Activated T-cell treated with anti-CD3 and anti-CD28 coated beads for 24 hours (primary cell): ENCODE data around the gene RASSF4.

Source experiments
- DNase-seq: peaks from one replicate; pipeline ENCODE4 v3.0.0-alpha.2; 2020; ENCODE audit warnings: low read depth

The RASSF4 gene

DNA sequence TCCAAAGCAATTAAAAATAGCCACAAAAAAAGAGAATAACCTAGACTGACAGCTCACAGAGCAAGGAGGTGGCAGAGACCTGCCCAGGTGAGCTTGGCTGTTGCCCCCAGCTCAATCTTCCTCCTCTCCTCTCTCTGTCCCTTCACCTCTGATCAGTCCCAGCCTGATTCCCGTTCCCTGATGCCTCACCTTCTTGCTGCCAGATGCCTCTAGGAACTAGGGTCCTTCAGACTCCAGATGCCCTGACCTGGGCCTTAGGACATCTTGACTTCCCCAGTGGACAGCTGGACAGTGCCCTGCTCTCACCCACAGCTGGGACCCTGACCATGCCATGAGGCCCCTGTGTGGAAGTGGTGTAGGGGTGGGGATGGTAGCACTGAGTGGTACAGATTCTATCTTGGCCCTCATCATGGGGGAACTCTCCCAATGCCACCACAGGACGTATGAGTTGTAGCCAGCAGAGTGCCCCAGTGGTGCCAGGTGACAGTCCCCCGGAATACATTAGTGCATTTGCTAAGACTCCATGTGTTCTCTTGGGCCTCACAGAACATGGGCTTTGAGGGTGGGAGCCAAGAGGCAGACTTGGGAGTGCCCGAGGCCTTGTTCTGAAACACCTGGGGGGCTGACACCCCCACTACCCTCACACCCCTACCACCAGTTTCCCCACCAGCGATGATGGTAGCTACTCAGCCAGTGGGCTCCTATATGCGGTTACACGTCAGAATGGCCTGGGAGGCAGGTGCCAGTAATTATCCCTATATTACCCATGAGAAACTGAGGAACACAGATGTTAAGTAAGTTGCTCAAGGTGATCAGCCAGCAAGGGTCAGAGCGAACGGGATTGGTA, 17.0 kb downstream of the RASSF4 start:
- no peak for DNase-seq

DNA sequence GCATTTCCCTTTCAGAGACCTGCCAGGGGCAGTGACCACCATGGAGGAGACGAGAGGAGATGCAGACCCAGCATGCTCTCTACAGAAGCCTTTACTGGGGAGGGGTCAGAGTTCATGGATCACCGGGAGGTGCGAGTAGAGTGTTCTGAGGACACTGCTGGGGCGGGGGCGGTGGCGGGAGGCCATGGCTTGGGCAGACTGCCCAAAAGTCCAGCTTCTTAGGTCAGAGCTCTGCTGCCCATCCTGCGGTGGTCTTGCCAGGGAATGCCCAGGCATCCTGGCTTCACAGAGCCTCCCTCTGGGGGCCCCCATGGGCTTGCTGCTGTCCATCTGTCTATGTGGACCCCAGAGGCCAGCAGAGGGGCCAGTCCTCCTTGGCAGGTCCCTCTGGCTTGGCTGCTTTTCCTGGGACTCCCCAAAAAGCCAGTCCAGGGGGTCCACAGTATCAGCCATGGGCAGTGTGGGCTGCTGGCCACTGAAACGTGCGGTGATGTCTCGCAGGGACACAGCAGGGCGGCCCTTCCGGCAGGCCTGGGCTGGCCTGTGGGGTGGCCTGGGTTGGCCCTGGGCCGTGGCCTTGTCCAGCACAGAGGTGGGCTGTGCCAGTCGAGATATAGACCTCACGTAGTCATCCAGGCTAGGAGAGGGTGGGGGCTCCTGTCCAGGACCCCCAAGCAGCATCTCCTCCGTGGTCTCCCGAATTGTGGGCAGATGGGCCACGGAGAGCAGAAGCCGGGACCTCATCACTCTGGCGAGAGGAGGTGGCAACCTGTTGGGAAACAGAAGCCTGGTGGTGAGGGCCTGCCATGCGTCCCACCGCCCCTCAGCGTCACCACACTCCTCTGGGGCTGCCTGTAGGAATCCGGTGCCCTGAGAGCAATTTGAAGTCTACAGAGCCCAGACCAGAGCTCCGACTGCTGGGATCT, 17.9 kb downstream of the RASSF4 start:
- no peak for DNase-seq

DNA sequence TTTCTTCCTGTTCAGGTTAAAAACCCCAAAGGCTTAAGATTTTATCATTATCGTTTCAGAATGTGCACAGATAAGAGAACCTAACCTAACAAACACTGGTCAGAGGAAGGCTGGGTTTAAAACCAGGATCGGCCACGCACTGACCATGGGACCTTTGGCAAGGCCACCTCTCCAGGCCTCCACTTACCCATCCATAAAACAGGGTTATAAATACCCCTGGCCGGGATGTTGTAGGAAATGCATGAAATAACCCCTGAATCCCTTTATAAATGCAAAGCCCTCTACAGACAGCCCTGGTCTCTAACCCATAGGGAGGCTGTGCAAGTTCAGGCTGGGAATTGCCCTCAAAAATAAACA, 18.6 kb downstream of the RASSF4 start:
- no peak for DNase-seq

DNA sequence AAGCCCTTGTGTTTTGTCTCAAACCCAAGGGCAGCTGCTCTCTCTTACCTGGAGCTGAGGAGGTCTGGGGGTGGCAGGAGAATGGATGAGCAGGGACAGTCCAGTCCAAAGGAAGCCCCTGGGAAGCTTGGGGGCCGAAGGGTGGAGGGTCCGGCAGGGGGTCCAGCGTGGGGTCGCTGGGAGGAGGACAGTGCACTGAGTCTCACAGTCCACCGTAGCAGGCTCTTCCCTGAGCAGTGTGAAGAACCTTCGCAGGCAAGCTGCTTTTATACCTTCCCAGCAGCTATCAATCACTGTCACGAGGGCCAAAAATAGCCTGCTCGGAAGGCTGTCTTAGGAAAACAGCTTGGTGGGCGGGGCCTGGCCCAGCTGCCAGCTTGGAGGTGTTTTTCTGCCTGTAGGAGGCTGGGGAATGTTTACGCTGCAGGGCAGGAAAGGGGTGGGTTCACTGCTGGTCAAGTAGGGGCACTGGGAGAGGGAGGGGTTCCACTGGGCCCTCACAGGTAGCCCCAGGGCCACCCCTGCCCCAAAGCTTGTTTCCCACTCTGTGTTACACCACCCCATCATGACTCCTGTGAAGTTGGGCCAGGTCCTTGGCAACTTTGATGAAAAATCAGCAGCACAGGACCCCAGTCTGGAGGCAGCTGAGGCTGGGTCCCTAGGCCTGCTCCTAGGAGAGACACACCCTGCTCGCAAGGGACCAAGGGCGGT, 19.1 kb downstream of the RASSF4 start, which contains the start of gene DEPP1:
Gene DEPP1, minus strand, starts transcription at position 240 of the 711 bp plus-strand sequence. CDS start 779 bp downstream, outside the sequence.
- no peak for DNase-seq

DNA sequence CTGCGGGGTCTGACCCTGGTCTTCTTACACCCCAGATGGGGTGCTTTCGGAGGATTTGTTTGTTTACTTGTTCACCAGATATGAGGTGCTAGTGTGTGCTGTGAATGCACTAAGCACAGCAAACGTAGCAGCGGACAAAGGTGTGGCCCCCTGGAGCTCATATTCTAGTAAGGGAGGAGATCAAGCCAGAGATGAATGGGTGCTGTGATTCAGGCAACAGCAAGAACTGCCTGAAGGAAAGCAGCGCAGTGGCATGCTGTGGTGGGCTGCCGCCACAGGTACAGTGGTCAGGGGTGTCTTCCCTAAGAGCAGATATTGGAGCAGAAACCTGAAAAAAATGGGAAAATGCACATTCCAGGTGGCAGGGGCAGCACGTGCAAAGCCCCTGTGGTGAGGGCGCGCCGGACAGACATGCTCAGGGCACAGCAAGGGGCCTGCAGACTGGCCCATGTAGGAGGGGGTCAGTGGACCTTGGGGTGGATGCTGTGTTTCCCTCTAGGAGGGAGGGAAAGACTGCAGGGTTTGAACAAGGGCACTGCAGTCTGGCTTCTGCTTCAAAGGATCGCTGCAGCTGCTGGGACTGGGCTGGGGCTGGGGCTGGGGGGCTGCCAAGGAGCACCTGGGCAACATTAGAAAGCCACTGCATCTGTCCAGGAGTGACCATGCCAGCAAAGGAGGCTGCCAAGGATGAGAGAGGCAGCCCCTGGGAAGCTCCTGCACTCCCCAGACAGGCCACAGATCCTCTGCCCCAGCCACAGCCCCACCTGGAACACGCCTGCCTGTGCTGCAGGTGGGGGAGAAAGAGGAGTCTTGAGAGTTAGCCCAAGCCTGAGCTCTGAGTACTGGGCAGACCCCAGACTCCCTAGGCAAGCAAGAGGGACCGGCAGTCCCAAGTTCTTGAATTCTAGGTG, 19.9 kb downstream of the RASSF4 start:
- no peak for DNase-seq

DNA sequence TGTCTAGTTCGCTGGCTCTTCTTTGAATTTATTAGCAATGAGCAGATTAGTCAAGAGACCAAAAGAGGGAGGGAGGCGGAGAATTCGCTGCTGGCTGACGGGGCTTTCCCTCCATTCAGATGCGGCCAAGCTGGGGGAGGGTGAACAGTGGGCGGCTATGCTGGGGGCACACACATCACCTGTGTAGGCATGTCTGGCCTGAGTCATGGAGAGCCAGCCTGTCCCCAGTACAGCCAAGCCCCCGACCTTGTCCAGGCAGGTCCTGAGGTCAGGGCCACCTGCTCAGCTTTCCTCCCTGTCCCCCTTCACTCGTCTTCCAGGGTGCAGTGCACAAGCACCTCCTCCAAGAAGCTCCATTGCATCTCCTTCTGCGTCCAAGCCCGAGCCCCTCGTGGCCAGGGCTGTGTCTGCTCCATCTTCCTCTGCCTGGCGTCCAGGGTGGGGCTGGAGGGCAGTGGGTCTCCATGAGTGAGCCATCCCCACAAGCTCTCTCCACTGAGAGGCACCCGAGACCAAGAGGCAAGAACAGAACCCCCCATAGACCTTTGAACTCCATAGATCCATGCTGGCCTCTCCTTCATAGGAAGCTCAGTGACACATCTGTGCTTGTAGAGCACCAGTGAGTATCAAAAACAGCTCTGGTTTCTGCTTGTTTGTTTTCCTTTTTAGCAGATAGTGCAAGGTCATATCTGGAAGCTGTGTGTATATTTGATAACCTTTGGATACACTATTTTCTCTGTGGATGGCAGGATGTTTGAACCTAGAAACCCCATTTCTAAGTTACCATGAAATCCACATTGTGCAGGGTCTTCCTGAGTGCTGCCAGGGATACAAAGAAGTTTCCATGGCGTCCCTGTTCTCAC, 20.9 kb downstream of the RASSF4 start:
- no peak for DNase-seq

DNA sequence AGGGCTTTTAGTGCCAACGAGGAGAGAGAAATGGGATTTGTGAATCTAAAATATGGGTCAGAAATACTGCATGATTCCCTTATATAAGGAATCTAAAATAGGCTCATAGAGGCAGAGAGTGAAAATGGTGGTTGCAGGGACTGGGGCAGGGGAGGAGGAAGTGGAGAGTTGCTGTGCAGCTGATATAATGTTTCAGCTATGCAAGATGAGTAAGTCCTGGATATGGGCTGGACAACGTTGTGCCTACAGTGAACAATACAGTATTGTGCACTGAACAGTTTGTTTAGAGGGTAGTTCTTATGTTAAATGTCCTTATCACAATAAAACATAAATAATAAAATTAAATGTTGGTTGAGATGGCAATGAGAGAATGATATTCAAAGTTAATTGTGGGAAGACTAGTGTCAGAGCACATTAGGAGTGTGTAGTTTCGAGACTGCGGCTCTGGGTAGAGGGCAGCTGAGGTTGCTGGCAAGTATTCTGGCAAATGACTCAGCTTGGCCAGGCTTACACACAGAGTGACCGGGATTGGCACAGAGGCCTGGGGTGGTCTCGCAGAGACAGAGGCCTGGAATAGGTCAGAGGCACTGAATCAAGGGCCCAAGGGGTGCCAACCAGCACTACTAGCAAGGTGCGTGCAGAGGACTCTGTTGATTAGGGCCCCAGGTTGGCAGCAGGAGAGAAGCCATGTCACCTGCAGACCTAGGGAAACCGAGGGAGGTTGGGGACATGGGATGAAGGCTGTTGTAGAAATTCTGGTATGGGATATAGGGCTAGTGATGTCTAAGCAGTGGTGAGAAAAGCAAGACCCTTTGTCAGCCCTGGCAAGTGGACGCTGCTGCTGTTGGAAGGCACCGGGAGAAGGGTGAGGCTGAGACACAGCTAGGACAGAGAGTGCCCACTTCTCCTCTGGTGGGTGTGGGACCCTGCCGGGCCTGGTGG, 21.8 kb downstream of the RASSF4 start:
- DNase-seq, result no peak

DNA sequence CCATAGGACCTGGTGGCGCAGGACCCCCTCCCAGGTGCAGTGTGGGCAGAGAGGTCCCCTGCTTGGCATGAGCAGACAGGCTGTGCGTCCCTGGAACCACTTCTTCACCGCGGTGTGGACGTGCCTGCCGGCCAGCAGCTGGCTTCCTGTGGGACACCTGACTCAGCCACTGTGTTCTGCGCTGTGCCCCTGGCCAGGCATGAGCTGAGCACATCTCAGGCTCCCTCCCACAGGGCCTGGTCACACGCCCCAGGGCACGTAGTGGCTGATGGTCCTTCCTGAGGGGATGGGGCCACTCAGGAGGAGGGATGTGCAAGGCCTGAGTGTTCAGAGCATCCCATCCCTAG, 22.5 kb downstream of the RASSF4 start:
- DNase-seq, result no peak

DNA sequence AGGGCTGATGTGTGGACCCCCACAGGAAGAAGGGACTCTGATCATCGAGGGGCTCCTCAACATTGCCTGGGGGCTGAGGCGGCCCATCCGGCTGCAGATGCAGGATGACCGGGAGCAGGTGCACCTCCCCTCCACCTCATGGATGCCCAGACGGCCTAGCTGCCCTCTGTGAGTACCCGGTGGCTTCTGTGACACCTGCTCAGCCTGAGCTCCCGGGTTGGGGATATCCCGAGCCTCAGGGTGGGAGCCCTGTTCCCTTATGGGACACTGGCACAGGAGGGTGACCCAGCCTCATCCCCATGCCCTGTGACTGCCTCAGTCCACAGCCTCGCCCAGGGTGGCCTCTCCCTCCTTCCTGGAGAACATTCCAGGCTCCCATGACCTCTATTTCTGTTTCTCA, 22.9 kb downstream of the RASSF4 start:
- no peak for DNase-seq

DNA sequence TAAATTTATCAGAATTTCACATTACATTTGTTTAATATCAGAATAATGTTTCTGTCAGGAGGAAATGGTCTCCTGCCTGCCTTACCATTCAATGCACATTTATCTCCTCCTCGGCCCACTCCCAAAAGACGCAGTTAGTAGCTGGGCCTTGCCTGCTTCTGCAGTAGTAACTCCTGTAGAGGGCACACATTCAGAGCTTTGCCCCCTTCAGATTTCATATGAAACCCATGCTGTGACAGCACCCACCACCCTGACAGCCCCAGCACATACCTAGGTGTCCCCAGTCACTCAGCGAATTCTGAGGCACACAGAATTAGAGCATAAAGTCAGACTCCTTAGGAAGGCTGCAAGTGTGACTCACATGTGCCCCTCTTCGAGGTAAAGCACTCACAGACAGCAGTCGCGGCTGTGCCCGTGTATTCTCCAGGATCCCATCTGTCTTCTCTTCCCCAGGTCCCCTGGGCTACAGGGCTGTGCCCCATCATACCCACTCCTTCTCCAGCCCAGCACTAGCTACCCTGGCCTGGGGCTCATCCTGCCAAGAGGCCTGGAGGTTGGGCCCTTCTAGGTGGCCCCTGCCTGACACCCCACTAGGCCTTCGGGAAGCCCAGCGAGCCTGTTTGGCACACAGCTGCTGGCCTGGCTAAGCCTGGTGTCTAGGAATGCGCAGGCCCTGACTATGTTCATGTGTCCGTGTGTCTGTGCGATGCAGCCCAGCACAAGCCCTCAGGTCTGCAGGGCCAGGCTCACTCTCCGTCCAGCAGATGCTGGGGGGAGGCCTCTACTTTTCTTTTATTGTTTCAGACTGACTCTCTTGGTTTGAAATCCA, 23.7 kb downstream of the RASSF4 start:
- no peak for DNase-seq

DNA sequence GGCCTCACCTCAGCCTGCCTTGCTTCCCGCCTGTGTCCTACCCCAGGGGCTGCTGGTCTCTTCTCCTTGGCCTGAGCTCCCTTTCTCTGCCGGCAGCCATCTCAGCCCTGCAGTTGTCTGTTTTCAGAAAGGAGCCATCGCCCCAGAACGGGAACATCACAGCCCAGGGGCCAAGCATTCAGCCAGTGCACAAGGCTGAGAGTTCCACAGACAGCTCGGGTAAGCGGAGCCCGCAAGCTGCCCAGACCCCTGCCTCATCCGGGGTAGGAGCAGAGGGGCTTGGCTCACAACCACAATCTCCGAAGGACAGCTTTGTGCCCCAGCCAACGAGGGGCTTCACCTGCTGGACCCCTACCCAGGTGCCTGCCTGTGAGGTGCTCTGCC, 24.3 kb downstream of the RASSF4 start:
- no peak for DNase-seq

DNA sequence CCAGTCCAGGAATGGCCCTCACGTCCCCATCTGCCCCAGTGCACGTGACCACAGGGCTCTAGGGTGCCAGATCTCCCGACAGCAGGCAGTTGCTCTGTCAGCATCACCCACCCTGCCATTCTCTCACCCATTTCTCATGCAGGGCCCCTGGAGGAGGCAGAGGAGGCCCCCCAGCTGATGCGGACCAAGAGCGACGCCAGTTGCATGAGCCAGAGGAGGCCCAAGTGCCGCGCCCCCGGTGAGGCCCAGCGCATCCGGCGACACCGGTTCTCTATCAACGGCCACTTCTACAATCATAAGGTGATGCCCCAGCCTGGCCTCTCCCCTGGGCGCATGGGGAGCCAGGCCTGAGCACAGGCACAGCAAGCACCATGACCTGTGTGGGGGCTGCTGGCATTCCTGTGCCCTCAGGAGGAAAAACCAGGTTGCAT, 25.1 kb downstream of the RASSF4 start:
- DNase-seq, result no peak

DNA sequence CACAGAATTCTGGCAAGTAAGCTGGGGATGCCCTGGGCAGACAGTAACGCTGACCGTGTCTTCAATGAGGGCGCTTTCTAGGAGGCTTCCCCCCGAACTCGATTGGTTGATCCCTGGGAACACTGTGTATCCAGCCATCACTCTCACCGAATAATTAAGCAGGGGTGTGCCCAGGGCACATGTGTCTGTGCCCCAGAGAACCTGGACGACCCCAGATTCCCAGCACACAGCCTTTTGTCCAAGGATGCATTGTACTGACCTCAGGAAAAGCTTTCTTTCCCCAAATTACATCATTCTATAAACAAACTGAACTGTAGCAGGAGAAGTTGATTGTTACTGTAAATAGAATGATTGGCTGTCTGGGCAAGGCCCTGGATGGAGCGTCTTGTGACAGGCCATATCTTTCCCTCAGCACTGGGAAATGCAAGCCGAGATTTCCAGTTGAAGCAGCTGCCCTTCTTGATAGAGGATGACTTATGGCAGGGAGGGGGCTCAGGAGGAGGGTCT, 25.6 kb downstream of the RASSF4 start:
- no peak for DNase-seq

DNA sequence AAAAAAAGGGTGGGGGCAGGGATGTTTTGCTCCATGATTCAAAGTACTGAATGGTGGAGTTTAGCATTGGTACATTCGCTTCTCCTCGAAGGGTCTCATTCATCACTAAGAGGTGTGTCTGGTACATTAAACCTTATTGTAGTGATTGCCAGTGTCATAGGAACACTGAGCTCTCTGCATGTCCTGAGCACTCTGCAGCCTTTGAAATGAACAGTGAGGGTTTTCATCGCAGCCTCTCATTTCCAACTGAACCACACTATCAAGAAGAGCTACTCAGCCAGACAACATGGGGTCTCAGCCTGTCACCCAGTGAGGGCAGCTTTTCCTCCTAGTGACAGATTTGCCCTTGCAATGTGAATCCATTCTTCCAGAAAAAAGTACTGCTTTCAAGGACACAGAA, 26.6 kb downstream of the RASSF4 start:
- DNase-seq, result no peak

DNA sequence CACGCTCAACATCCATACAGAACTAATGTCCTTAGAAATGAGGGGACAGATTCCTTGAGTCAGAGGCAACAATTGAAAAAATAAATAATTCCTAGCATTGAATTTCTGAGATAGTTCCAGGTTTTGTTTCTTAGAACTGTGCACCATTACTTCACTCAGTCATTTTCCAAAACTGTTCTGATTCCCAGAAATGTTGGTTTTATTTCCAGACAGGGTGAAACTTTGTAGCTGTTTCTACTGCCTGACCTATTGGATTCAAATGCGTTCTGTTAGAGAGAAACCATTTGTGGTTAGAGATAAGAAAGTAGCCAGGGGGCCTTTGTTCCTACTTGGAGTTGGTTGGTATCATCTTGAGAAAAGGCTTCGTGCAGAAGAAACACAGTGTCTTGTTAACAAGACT, 27.1 kb downstream of the RASSF4 start:
- DNase-seq, result no peak

DNA sequence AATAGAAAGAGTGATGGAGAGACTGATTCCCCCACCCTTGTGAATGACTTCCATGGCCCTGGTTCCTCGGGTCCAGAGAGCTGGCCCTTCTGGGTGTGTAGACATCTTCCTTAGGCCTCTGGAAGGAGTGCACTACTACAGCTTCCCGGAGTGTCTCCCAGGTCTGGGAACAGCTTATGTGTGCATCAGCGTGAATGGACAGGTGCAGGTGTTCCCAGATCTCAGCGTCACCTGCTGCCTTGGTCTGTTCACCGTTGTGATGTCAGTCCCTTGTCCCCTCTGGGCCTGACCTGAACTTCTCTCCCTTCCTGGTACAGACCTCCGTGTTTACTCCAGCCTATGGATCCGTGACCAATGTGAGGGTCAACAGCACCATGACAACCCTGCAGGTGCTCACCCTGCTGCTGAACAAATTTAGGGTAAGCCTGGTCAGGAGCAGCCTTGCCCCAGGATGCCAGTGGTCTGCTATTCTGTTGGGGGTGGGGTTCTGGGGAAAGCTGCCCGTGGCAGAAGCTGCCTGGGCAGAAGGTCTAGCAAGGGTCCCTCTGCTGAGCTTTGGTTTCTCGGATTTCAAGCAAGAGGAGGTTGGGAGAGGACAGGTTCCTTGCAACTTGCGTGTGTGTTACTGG, 29.5 kb downstream of the RASSF4 start:
- no peak for DNase-seq

DNA sequence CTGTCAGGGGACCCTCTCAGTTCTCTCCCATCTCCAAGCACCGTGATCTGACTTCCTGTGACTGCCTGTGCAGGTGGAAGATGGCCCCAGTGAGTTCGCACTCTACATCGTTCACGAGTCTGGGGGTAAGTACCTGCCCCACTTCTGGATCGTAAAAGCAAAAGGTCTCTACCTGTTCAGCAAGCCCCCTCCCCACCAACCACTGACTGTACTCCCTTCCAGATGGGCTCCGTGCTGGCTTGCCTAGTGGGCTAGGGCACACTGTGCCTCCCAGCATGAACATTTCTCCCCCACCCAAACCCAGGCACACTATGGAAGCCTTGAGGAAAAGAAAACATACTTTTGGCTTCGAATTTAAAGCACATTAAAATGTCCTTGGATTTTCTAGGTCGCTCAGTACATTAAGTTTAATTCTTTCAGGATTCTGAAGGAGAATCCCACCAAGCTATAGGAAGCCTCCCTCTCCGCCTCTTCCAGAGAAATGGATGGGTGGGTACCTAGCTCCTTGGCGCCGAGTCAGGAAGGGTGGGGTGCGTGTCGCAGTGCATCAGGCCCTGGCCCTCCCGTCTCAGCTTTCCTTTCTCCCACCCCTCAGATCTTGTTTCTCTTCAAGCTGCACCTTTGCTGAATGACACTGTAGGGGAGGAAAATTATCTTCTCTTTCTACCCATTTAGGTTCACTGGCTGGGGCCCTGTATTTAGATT, 30.1 kb downstream of the RASSF4 start:
- no peak for DNase-seq
